HG02759 (cell line): ENCODE measurements around the gene NEB.

Experiments used
- ATAC-seq: cut with Tn5 transposase; IDR thresholded peaks from one replicate; pipeline ENCODE4 v1.9.1; 2021; ENCODE audit warnings: mild to moderate bottlenecking, moderate library complexity; ENCODE audit not compliant: unreplicated experiment

The NEB gene

GRCh38 chr2:151733771-151734672 lies at the start of gene NEB:
Gene NEB (minus strand): TSS chr2:151734476. CDS start chr2:151733156, 1,320 bp downstream.
- no peak for ATAC-seq

- no peak for ATAC-seq
These were observed 48.9 kb upstream of the NEB start for GRCh38 chr2:151783133-151783520.

- no peak for ATAC-seq
These were observed 48.3 kb upstream of the NEB start for GRCh38 chr2:151782378-151783132.

GRCh38 chr2:151781642-151782041 lies 47.4 kb upstream of the NEB start:
- ATAC-seq = no peak

GRCh38 chr2:151780938-151781337 lies 46.7 kb upstream of the NEB start:
- no peak for ATAC-seq

- ATAC-seq = no peak
These were observed 43.7 kb upstream of the NEB start for GRCh38 chr2:151777935-151778334.

GRCh38 chr2:151777487-151777886 lies 43.2 kb upstream of the NEB start:
- ATAC-seq = no peak

GRCh38 chr2:151776367-151776766 lies 42.1 kb upstream of the NEB start:
- no peak for ATAC-seq

- no peak for ATAC-seq
These were observed 40.9 kb upstream of the NEB start for GRCh38 chr2:151775057-151775740.

- no peak for ATAC-seq
These were observed 40.2 kb upstream of the NEB start for GRCh38 chr2:151774506-151774905.

- peak; percentile 95 for ATAC-seq
These were observed 37.5 kb upstream of the NEB start for GRCh38 chr2:151771599-151772358.

GRCh38 chr2:151770995-151771394 lies 36.7 kb upstream of the NEB start:
- ATAC-seq = no peak

GRCh38 chr2:151769606-151770005 lies 35.3 kb upstream of the NEB start:
- no peak for ATAC-seq

- no peak for ATAC-seq
These were observed 33.3 kb upstream of the NEB start for GRCh38 chr2:151767536-151767935.

- ATAC-seq = peak; percentile 66
These were observed 32.3 kb upstream of the NEB start for GRCh38 chr2:151766437-151767153.

GRCh38 chr2:151765760-151766410 lies 31.6 kb upstream of the NEB start:
- peak; percentile 31 for ATAC-seq

GRCh38 chr2:151762694-151763093 lies 28.4 kb upstream of the NEB start:
- ATAC-seq = no peak

- ATAC-seq = no peak
These were observed 27.4 kb upstream of the NEB start for GRCh38 chr2:151761687-151762086.

- ATAC-seq = no peak
These were observed 26.9 kb upstream of the NEB start for GRCh38 chr2:151761193-151761592.
